NCI-H187 (cell line): Measurements from ENCODE around the gene RBM5.

ENCODE experiments used
- DNase-seq, 2 experiments: peaks; one replicate each; lab custom pipeline; 2025; lab: John Stamatoyannopoulos, UW

RBM5 gene

DNA sequence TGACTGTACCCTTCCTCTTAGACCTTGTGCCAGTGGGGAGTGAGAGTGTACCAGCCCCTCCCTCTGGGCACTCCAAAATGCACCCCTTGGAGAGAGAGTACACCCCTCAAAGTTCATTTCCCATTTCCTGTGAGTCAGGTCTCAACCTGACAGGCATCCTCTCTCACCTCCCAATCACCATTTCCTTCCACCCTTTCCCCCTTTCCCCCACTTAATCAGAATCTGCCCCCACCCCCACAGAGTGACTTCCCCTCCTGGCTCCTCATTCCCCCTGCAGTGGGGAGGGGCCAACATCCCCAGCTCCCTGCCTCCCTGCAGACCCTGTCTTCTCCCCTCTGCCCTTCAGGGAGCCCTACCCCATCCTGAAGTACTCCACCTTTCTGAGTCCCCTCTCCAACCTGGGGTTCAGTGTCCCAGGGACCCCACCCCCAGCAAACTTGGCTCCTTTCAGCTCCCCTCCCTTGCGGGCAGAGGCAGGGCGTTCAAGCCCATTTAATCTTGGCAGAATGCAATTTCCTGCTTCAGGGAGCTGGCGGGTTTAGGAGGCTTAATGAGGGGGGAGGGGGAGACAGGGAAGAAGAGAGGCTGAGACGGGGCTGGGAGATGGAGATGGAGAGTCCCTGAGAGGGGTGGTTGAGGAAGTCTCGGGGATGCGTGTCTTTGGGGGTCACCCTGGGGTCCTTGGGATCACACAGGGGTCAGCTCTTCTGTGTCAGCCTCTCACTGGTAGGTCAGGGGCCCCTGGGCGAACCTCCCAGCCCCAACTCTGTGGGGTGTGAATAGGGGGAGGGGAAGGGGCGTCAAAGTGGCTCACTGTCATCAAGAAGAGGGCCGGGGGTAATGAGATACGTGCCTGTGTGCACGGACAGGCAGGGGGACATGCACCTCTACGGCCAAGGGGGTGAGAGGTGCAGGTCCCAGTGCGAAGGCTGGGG lies 49.8 kb downstream of the RBM5 start:
- no peak for DNase-seq

DNA sequence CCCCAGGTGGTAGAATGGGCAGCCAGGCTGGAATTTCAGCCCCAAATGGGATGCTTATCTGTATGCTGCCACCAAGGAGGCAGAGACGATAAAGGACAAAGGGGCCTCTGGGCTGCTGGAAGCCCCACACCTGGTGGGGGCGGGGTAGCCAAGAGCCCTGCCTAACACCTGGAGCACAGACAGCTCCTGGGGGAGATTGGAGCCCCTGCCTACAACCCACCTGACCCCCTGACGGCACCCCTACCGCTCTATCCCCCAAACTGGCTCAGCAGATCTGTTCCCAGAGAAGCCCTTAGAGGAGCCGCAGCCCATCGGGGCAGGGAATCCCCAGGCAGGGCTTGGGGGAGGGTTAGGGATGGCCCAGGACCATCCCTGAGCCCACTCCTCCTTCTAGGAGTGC lies 50.6 kb downstream of the RBM5 start:
- DNase-seq, result no peak

DNA sequence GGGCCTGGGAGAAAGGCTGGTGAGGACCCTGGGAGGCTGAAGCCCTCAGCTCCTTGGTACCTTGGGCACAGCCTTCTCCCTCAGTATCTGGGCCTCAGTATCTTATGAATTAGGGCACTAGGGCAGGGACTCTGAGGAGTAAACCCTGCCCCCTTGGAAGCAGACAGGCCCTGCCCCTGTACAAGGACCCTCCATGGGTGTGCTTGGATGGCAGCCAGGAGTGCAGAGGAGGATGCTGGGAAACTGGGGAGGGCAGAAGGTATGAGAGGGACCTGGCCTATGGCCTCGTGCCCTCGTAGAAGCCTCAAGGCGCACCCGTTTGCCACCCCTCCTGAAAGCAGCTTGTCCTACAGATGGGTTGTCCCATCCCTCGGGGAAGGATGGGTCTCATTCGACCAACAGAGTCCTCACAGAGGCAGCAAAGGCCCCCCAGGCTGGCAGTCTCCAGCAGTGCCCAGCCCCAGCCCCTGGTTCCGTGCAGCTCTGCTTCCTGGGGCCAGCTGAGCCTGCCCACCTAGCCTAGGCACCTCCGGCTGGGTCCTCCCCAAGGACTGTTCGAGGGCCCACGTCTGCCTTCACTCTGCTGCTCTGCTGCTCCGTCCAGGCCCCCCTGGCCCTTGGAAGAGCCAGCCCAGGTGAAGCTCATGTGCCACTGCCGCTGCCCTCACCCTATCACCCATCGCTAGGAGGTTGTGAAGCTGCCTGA lies 51.2 kb downstream of the RBM5 start:
- DNase-seq, result no peak

DNA sequence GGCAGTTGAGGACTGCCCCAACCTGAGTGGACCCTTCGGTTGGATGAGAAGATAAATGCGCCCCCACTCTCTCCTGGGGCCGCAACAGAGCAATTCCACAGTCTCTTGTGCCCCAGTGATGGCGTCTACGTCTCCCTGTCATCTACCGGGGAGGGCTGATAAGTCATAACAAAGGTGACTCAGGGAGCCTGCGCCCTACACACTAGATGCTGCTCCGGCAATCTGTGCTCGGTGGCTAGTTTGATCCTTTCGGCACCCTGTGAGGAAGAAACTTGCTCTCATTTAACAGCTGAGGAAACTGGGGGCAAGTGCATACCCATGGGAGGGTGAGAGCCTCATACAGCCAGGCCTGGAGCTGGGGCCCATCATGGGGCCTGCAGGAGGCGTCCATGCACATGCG lies 52.3 kb downstream of the RBM5 start:
- no peak for DNase-seq

DNA sequence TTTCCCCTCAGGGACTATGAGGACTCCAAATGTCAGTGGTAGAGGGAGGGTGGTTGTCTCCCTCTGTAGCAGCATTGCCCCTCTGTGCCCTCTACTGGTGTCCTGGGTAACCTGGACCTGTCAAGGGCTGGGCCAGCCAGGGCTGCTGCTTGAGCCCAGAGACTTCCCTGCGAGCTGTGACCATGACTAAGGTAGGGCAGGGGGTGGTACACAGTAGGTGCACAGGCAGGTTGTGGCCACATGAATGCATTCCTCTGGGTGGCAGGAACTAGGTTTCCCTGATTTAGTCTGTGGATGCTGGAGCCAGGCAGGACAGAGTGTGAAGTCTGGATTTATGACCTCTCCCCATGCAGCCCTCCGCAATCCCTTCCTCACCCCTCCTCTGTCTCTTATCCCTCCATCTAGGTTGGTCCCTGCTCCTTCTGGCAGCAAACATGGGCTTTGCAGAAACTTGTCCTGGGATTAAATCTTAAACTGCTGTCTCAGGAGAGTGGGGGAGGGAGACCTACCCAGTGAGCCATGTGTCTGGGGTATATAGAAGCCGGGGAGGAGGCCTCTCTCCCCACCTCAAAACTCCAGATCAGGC lies 57.7 kb downstream of the RBM5 start:
- DNase-seq, result no peak

DNA sequence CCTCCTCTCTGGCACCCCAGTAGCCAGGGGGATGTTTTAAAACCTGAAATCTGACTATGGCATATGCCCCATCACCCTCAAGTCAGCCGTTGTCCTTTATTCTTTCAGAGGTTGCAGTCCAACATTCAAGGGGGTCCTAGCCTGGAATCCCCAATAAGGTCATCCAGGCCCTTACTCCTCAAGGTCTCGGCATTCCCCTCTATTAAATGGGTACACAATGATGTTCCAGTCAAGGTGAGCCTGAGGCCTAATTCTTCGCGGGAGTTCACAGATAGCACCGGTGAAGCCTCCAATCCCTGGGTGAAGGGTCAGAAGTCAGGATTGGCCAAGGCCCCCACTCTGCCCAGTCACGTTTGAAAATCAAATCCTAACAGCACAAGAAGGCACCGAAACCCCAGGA lies 58.3 kb downstream of the RBM5 start:
- no peak for DNase-seq

DNA sequence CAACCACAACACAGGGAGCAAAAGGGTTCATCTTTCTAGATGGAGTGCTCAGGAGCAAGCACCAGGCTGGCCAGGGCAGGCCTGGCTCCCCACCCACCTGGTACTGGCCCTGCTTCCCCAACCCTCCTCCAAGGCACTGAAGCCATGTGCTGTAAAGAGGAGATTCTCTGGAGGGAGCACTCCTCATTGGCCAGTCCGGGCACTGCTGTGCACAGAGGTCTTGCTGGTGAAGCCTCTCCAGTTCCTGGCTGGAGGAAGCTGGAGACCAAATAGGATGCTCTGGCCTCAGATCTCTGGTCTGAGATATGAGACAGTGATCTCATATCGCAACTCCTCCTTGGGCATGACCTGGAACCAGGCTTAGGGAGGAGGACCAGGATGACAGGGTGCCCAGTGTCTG lies 58.7 kb downstream of the RBM5 start:
- no peak for DNase-seq

DNA sequence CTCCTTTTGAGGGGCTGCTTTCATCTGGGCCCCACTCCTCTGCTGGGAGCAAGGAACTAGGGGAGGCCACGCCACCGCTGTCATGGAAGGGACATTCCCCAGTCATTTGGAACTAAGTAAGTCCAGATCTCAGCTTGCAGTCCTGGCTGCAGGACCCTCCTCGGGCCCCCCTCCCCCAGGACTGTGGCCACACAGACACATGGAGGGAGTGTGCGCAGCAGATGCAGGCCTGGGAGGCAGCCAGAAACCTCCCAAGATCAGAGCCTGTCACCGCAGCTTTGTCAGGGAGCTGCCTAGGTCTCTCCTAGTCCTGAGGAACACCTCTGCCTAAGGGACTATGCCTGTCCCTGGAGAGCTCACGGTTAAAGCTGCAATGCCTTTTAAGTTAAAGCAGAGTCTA lies 59.1 kb downstream of the RBM5 start:
- DNase-seq, result no peak

DNA sequence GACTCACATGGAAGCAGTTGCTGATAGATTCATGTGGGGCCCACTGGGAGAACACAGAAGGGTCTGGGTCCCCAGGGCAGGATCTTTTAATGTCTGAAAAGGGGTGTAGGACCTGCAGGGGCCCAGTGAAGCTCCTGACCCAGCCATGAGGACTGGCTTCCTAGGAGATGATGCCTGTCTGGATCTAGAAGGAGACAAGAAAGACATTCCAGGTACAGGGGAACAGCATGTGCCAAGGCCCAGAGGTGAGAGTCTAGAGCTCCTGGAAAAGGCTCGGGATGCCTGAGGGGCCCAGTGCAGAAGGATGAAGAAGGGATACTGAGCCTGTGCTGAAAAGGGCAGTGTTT lies 61.7 kb downstream of the RBM5 start:
- no peak for DNase-seq

DNA sequence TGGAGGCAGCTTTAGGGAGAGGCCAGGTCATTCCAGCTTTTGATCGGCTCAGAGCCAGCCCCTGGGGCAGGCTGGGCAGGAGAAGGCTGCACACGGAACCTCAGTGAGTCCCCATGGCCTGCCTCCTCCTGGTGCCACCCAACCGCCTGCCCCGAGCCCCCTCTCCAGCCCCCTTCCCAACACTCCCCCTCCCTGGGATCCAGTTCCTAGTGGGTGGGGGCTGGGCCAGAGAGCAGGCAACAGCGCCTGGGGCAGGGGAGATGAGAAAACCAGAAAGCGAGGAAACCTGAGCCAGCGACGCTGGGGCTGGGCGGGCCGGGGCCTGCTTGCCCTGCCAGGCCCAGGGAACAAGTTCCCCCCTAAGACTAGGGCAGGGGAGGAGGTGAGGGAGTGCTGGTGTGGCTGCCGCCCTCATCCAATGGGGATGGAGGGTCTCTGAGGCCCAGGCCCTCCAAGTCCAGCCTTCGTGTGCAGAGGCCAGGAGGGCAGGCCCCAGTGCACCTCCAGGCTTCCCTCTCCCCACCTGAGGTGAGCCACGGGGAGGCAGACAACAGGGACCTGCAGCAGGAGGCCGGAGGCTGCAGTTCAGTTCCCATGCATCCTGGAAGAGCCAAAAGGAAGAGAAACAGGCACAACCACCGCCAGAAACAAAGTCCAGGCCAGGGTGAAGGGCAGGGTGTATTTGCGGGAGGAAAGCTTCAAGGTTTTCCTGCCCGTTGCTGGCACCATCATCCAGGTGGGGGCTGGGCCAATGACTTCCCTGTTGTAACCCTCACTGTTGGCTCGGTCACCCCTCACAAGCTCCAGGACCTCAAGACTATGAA lies 62.4 kb downstream of the RBM5 start:
- DNase-seq, result no peak

DNA sequence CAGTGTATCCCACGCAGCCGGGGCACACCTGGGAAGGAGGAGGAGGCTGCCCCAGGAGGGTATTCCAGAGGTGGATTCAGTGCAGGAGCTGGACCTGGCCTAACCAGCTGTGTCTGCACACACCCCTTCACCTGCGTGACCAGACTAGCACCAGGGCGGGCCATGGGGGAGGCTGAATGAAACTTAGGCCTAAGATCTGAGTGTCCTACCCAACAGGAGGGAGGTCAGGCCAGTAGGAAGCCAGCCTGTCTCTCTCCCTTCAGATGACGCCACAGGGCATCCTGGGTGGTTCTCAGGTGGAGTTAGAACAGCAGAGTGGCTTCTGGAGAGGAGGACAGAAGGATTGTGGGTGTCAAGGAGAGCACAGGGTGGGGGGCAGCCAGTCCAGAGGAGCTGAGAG lies 63.0 kb downstream of the RBM5 start:
- DNase-seq, result no peak

DNA sequence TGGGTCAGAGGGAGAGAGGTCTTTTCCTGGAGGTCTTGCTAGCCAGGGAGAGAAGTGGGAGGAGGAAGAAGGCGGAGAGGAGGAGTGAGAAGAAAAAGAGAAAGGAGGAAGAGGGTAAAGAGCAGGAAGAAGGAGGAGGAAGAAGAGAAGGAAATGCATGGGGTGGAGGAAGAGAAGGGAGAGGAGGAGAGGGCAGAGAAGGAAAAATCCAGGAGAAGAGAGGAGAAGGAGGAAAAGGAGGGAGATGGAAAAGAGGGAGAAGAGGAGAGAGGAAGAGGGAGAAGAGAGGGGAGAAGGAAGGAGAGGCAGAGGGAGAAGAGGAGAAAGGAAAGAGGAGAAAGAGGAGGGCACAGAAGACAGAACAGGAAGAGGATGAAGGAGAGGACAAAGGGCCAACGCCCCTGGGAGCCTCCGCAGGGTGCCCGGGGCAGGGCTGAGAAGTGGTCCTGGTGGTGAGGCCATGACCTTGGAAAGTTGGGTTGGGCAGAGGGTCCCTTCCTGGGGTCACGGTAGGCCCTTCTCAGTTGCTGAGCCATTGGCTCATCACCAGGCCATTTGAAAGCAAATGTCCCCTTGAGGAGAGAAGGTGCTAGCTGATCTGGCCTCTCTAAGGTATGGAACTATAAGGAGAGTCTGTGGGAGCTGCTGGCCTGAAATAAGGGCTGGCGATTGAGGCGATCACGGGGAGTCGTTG lies 65.2 kb downstream of the RBM5 start:
- DNase-seq, result no peak

DNA sequence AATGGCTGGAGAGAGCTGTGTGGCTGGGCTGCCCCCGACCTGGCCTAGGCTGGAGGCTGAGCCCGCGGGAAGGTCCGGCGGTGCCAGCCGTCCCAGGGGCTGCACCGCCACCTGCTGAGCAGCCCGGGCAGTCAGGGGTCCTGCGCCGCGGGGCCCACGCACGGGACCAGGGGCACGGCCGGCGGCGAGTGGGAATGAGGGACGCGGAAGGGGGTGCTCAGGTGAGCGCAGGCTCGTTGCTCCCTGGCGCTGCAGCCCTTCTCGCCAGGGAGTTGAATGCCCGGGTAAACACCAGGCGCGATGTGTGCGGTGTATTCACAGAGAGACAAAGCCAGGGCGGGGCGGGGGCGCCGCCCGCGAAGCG lies 65.7 kb downstream of the RBM5 start:
- no peak for DNase-seq

DNA sequence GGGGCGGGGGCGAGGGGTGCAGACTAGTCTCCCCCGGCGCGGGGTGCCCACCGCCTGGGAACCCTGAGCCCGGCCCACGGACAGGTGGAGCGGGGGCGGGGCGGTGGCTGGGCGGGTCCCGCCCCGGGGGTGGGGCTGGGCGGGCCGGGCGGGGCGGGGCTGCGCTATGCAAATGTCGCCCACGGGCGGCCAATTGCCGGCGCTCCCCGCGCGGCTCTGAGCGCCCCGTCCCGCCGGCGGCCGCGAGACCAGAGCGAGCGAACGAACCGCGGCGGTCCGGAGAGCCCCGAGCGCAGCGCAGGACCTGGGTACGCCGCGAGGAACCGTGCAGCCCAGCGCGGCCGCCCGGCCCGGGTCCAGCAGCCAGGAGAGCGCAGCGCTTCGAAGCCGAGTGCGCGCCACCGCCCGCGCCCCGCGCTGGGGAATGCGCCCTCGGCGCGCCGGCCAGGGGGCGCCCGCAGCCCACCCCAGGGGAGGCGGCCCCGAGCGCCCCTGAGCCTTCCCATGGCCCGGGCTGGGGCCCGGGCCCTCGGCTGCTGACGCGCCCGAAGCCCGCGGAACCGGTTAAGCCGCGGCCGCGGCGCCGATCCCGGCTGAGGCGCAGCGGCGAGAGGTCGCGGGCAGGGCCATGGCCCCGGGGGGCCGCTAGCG lies 66.2 kb downstream of the RBM5 start, which contains the start of gene SEMA3F:
SEMA3F (plus strand) TSS at position 485 of the 651 bp plus-strand sequence. CDS start 4,299 bp downstream, outside the sequence.
- peak in 1 of 2 experiments; percentile 41 for DNase-seq

DNA sequence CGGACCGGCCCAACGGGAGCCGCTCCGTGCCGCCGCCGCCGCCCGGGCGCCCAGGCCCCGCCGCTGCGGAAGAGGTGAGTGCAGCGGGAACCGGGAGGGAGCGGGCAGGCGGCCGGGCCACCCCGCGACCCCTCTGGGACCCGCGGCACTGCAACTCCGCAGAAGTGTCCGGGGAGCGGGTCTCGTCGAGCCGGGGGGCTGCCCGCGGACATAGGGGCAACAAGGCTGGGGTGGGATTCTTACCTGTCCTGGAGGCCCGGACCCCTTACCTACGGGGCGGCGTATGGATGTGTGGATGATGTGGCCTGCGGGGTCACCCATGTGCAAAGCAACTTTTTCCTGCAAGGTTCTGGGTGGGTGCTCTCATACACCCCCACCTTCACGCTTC lies 66.8 kb downstream of the RBM5 start:
- no peak for DNase-seq

DNA sequence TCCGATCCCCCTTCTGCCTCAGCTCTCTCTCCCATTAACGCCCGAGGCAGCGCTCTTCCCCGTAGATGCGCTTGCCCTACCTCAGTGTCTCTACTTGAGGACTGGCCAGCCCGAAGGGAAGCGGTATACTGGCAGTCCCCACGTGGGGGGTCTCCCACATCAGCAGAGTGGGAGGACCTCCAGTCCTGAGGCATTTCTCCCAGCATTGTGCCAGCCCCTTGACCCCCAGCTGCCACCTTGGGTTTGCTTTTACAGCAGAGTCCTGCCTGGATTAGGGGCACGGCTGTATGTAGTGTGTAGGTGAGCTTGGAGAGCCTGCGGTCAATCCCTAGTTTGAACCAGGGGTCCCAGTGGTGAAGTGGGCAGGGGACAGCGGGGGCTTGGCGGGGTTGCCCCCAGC lies 67.2 kb downstream of the RBM5 start:
- DNase-seq, result no peak

DNA sequence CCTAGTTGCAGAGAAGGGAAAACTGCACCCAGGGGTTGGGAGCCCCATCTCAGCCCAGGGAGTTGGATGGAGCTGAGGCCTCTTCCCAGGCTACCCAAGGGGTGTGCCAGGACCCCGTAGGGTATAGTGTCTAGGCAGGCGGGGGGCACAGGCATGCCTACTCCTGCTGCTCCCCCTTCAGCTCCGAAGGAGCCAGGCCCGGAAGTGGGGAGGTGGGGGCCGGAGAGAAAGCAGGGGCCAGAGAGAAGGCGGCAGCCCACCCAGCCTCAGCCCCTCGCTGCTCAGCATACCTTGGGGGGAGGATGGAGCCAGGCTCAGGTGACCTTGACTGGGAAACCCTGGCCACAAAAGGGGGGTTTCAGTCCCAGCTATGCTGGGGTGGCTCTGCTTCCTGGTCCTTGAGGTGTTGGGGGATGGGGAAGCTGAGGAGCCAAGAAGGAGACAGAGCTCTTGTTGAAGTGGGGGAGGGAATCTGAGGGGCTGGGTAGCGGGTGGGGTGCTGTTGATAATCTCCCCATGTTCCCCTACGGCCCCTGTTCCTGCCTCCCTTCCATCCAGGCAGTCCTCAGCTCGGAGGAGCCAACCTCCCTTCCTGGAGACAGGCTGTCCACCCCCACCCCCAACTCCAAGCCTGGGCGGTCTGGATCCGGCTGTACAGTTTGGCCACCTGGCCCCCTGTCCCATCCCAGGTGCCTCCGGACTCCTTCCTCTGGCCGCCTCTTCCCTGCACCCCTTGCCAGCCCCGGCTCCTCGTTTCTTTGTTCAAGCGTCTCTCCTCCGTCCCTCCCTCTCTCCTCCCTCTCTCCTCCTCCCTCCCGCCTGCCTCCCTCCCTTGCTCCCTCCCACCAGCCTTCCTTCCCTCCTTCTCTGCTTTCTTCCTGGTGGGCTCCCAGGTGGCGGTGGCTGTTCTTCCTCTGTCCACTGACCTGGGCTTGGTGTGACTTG lies 68.1 kb downstream of the RBM5 start:
- no peak for DNase-seq

DNA sequence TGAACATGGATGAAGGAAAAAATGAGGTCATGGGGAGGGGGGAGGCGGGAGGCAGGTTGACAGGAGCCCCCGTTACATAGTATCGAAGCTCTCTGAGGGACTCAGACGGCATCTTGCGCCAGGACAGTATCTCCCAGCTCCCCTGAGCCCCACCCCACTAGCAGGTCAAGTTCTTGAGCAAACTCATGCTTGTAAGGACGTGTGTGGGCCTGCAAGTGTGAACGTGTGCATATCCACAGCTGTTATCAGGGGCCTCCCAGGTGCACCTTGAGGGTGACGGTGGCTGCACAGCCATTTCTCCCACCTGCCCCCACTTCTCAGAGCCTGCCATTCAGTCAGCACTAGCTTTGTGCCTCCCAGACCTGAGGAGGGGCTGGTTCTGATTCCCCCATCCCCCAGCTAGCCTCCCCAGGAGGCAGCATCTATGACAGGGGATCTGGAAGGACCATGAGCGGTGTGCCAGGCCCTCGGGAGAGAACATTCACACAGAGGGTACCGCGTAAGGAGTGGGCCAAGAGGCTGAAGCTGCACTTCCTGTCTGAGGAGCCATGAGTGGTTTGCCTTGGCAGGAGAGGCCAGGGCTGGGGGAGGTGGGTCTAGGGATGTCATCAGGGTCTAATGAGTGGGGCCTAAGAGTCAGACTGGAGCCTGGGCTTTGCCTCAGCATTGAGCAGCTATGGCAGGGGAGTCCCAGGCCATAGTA lies 69.3 kb downstream of the RBM5 start:
- no peak for DNase-seq

DNA sequence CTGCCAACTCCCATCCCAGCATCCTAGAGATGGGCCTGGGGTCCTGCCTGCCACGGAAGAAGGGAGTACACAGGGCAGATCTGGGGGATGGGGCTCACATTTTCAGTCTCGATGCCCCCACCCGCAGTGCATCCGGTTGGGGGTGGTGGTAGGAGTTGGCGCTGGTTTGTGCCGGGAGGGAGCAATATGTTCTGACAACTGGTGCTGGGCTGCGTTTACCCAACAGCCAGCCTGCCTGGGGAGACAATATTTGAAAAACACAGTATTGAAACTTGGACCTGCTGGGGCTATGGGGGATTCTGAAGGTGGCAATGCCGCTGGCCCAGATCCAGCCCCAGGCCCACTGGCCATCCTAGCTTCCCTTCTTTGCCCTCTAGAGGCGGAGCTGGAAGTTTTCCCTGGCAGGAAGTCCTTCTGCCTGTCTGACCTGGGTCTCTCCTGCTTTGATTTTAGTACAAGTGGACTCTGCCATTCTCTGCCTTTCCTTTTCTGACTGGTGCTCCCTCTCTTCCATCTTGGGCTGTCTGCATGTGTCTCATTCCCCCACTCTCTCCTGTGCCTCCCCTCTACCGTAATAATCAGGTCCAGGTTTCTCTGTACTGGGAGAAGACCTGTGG lies 69.9 kb downstream of the RBM5 start:
- no peak for DNase-seq
